CD14-positive monocyte (primary cell): ENCODE measurements around the gene VTI1A. TPM values are rescaled to one million over a fixed set of nuclear protein-coding genes. Genes with fewer than 3 reads are reported as not detected.

Experiments
- DNase-seq, 3 donors: peaks; one replicate each; pipeline ENCODE4 v3.0.0-alpha.2; 2011 to 2022
- H2AFZ ChIP-seq: 2 replicates; pipeline ENCODE4 v1.6.0; 2012; ENCODE audit warnings: mild to moderate bottlenecking, low read depth, low read length, inconsistent platforms; ENCODE audit not compliant: insufficient read depth, poor library complexity, severe bottlenecking
- H3K27ac ChIP-seq, 2 donors: 1 replicate in 1 of 2; 2 replicates in 1 of 2; pipeline ENCODE4 v1.5.1; 2012 to 2013; ENCODE audit warnings: low read length in 2 of 2, control low read depth in 1 of 2, inconsistent platforms in 1 of 2, low read depth in 1 of 2, mild to moderate bottlenecking in 1 of 2
- H3K27me3 ChIP-seq, 2 donors: one replicate each; pipeline versions ENCODE4 v1.6.0 to v1.6.1; 2011 to 2013; ENCODE audit warnings: low read length in 2 of 2; ENCODE audit not compliant: control insufficient read depth in 2 of 2, insufficient read depth in 2 of 2
- H3K36me3 ChIP-seq, 2 donors: replicated peaks in 1 of 2; 1 replicate in 1 of 2; 2 replicates in 1 of 2; pipeline versions ENCODE4 v1.5.1 to v1.6.1; 2012 to 2013; ENCODE audit warnings: low read length in 2 of 2, control low read depth in 1 of 2, inconsistent platforms in 1 of 2, mild to moderate bottlenecking in 1 of 2; ENCODE audit not compliant: insufficient read depth in 2 of 2, control insufficient read depth in 1 of 2
- H3K4me1 ChIP-seq, 2 donors: 1 replicate in 1 of 2; 2 replicates in 1 of 2; pipeline versions ENCODE4 v1.5.1 to v1.6.1; 2012 to 2013; ENCODE audit warnings: low read length in 2 of 2, control low read depth in 1 of 2, inconsistent platforms in 1 of 2, mild to moderate bottlenecking in 1 of 2, moderate library complexity in 1 of 2; ENCODE audit not compliant: insufficient read depth in 2 of 2, control insufficient read depth in 1 of 2
- H3K4me2 ChIP-seq: replicated peaks from 2 replicates; pipeline ENCODE3; 2012; ENCODE audit warnings: low read length, moderate library complexity, mild to moderate bottlenecking; ENCODE audit not compliant: poor library complexity, severe bottlenecking; ENCODE audit errors: extremely low read depth
- H3K4me3 ChIP-seq, 3 experiments: fragments of 200-600 bp in 1 of 3; sonication (generic) in 1 of 3; replicated peaks in 1 of 3; 1 replicate in 2 of 3; 2 replicates in 1 of 3; pipeline ENCODE4 v1.5.1; 2011 to 2013; ENCODE audit warnings: low read length in 3 of 3, mild to moderate bottlenecking in 3 of 3, control low read depth in 2 of 3, low read depth in 2 of 3, inconsistent platforms in 1 of 3, moderate library complexity in 1 of 3
- H3K79me2 ChIP-seq: 2 replicates; pipeline ENCODE4 v1.6.0; 2012; ENCODE audit warnings: mild to moderate bottlenecking, control low read depth, inconsistent platforms, low read length, moderate library complexity; ENCODE audit not compliant: insufficient read depth
- H3K9ac ChIP-seq: 2 replicates; pipeline ENCODE4 v1.6.0; 2017; ENCODE audit warnings: low read length, mild to moderate bottlenecking; ENCODE audit not compliant: insufficient read depth, poor library complexity, severe bottlenecking
- H3K9me3 ChIP-seq, 2 donors: replicated peaks in 1 of 2; 1 replicate in 1 of 2; 2 replicates in 1 of 2; pipeline versions ENCODE4 v1.5.1 to v1.6.1; 2012 to 2013; ENCODE audit warnings: low read length in 2 of 2, control low read depth in 1 of 2; ENCODE audit not compliant: control insufficient read depth in 1 of 2, insufficient read depth in 1 of 2
- H4K20me1 ChIP-seq: 2 replicates; pipeline ENCODE4 v1.6.0; 2012; ENCODE audit warnings: mild to moderate bottlenecking, low read length, control low read depth, moderate library complexity; ENCODE audit not compliant: insufficient read depth
- H3K27ac Mint-ChIP-seq, 7 donors: one replicate each; pipeline ENCODE4 v1.8.0; 2020; ENCODE audit warnings: mild to moderate bottlenecking in 7 of 7, mixed read lengths in 7 of 7, moderate library complexity in 6 of 7, inconsistent platforms in 2 of 7
- H3K27me3 Mint-ChIP-seq, 3 donors: one replicate each; pipeline ENCODE4 v1.8.0; 2021 to 2022; ENCODE audit warnings: low read depth in 3 of 3, mild to moderate bottlenecking in 3 of 3, mixed read lengths in 3 of 3, moderate library complexity in 3 of 3, inconsistent platforms in 1 of 3
- H3K36me3 Mint-ChIP-seq, 2 donors: one replicate each; pipeline ENCODE4 v1.8.0; 2020; ENCODE audit warnings: mixed read lengths in 2 of 2, inconsistent platforms in 1 of 2, mild to moderate bottlenecking in 1 of 2
- H3K4me1 Mint-ChIP-seq: one replicate; pipeline ENCODE4 v1.8.0; 2020; ENCODE audit warnings: mild to moderate bottlenecking, mixed read lengths
- H3K4me3 Mint-ChIP-seq, 2 donors: one replicate each; pipeline ENCODE4 v1.8.0; 2020; ENCODE audit warnings: mild to moderate bottlenecking in 2 of 2, mixed read lengths in 2 of 2, moderate library complexity in 1 of 2
- H3K9me3 Mint-ChIP-seq, 7 donors: one replicate each; pipeline ENCODE4 v1.8.0; 2020 to 2022; ENCODE audit warnings: mixed read lengths in 7 of 7, mild to moderate bottlenecking in 6 of 7, moderate library complexity in 6 of 7, inconsistent platforms in 2 of 7
- CTCF ChIP-seq: fragments of 200-600 bp; IDR thresholded peaks from one replicate; pipeline ENCODE4 v1.8.0; 2022; ENCODE audit warnings: antibody characterized with exemption, mild to moderate bottlenecking
- WGBS: methylation state at CpG from one replicate; pipeline ENCODE4 v1.1.5; 2013; ENCODE audit warnings: missing lambda C conversion rate; ENCODE audit not compliant: insufficient coverage; 5-methylcytosine and 5-hydroxymethylcytosine counted together
- intact Hi-C, 2 donors: fragments of 100-400 bp; cut with micrococcal nuclease; formaldehyde crosslinking; loops; one replicate each; pipeline versions ENCODE4 v1.15.0 to v1.15.1; 2023
- polyA plus RNA-seq, 3 donors: library from polyadenylated mRNA; depleted of rRNA in 1 of 3; unstranded in 2 of 3; stranded (reverse) in 1 of 3; fragments of 300-500 nt in 2 of 3; fragments of >200 nt in 1 of 3; fragmentation: Illumina TruSeq in 2 of 3; gene quantifications; 1 replicate in 2 of 3; 2 replicates in 1 of 3; pipeline ENCODE4 v1.2.3, GENCODE V29; 2012 to 2021

VTI1A gene
- polyA plus RNA-seq, 3 donors = 23.6 to 25.4 (median 24.1) TPM

- no peak for TF ChIP-seq CTCF
- Histone ChIP-seq H3K4me2 (no peak overlapping the region), H3K27me3 (no peaks in the 10 kb centered on the region), H3K4me3 (no peak overlapping the region), H3K79me2 (no peaks in the 10 kb centered on the region), H4K20me1 (no peaks in the 10 kb centered on the region), H3K4me1 (no peaks in the 10 kb centered on the region), H2AFZ (no peak overlapping the region), H3K36me3 (peaks cover 89 to 96% of the 10 kb centered on the region in 2 donors), H3K9me3 (no peaks in the 10 kb centered on the region), H3K9ac (no peak overlapping the region), H3K27ac (no peak overlapping the region)
- Mint-ChIP-seq H3K9me3 (no peaks in the 10 kb centered on the region), H3K27ac (peak overlapping the region in 1 of 7 donors; percentile 72), H3K4me1 (peaks cover 2% of the 10 kb centered on the region), H3K27me3 (no peaks in the 10 kb centered on the region), H3K36me3 (peaks cover 78 to 92% of the 10 kb centered on the region in 2 donors), H3K4me3 (no peak overlapping the region)
- WGBS = 0% methylated on average over 1 of the region's 2 CpGs
- intact Hi-C loops = no loop called here
- DNase-seq = no peak
Measured at GRCh38 chr10:112426111-112426510, 20.9 kb upstream of the VTI1A start.

- H3K9me3 Mint-ChIP-seq = no peaks in the 10 kb centered on the region
- Histone ChIP-seq H3K27ac (peak overlapping the region in 1 of 2 donors; percentile 21), H3K27me3 (no peaks in the 10 kb centered on the region), H4K20me1 (no peaks in the 10 kb centered on the region), H3K4me2 (no peak overlapping the region), H3K4me1 (no peaks in the 10 kb centered on the region), H3K4me3 (no peak overlapping the region), H3K9me3 (no peaks in the 10 kb centered on the region), H3K79me2 (no peaks in the 10 kb centered on the region), H3K9ac (no peak overlapping the region), H3K36me3 (peaks cover 98 to 100% of the 10 kb centered on the region in 2 donors), H2AFZ (no peak overlapping the region)
- peaks cover 80 to 94% of the 10 kb centered on the region in 2 donors for H3K36me3 Mint-ChIP-seq
- WGBS = 57% methylated on average over 3 of the region's 3 CpGs
- H3K27me3 Mint-ChIP-seq = no peaks in the 10 kb centered on the region
- intact Hi-C loops = no loop called here
- H3K27ac Mint-ChIP-seq = peak overlapping the region; percentile 5 to 82 (median 37)
- no peak overlapping the region for H3K4me3 Mint-ChIP-seq
- peaks cover 2% of the 10 kb centered on the region for H3K4me1 Mint-ChIP-seq
- DNase-seq = no peak
- no peak for TF ChIP-seq CTCF
Measured at GRCh38 chr10:112429147-112429546, 17.9 kb upstream of the VTI1A start.
